Kidney (tissue), 14 donors: ENCODE data around the gene EFHD2. TPM values are rescaled to one million over a fixed set of nuclear protein-coding genes. Genes with fewer than 3 reads are reported as not detected.

Experiments used
- DNase-seq, 5 donors: peaks; one replicate each; pipeline ENCODE4 v3.0.0-alpha.2; 2013 to 2020
- FAIRE-seq: peaks from 2 replicates; lab custom pipeline; 2012; peaks lifted over from hg19 to GRCh38; lab: Jason Lieb, UNC
- H3K27ac ChIP-seq, 2 donors: one replicate each; pipeline ENCODE4 v1.7.0; 2013; ENCODE audit warnings: low read depth in 2 of 2, low read length in 2 of 2, inconsistent platforms in 1 of 2
- H3K27me3 ChIP-seq: one replicate; pipeline ENCODE4 v1.7.1; 2013; ENCODE audit warnings: low read length, inconsistent platforms; ENCODE audit not compliant: control insufficient read depth, insufficient read depth
- H3K36me3 ChIP-seq, 3 donors: one replicate each; pipeline versions ENCODE4 v1.7.0 to v1.7.1; 2013; ENCODE audit warnings: low read length in 3 of 3, control low read depth in 1 of 3, inconsistent platforms in 1 of 3; ENCODE audit not compliant: insufficient read depth in 3 of 3, control insufficient read depth in 2 of 3
- H3K4me1 ChIP-seq, 3 donors: one replicate each; pipeline versions ENCODE4 v1.7.0 to v1.7.1; 2013; ENCODE audit warnings: low read length in 3 of 3, inconsistent platforms in 1 of 3, low read depth in 1 of 3; ENCODE audit not compliant: control insufficient read depth in 2 of 3, insufficient read depth in 2 of 3
- H3K4me3 ChIP-seq, 3 donors: one replicate each; pipeline versions ENCODE4 v1.7.0 to v1.8.1; 2013; ENCODE audit warnings: low read length in 3 of 3, control low read depth in 1 of 3, inconsistent platforms in 1 of 3
- H3K9ac ChIP-seq, 3 donors: one replicate each; pipeline versions ENCODE4 v1.7.0 to v1.7.1; 2013; ENCODE audit warnings: low read length in 3 of 3, control low read depth in 1 of 3, inconsistent platforms in 1 of 3
- H3K9me3 ChIP-seq, 3 donors: one replicate each; pipeline versions ENCODE4 v1.7.0 to v1.7.1; 2013; ENCODE audit warnings: low read length in 3 of 3, control low read depth in 1 of 3, inconsistent platforms in 1 of 3; ENCODE audit not compliant: control insufficient read depth in 2 of 3, insufficient read depth in 1 of 3
- intact Hi-C: fragments of 100-400 bp; cut with DNase I; formaldehyde crosslinking; loops from one replicate; pipeline ENCODE4 v1.11.1; 2022
- polyA plus RNA-seq: library from polyadenylated mRNA; stranded (reverse); fragments of 350-450 nt; fragmentation: Illumina TruSeq; extraction: RNeasy Lipid Tissue Mini Kit (QIAGEN cat#74804); gene quantifications from one replicate; pipeline ENCODE4 v1.2.3, GENCODE V29; 2014; ENCODE audit warnings: low read depth, low replicate concordance; ENCODE audit not compliant: insufficient read depth
- total RNA-seq: library from RNA; stranded (reverse); fragmentation: NEBNext Ultra II Directional; extraction: Animal tissue kit (Norgen Biotek cat#: 25700); gene quantifications from one replicate; pipeline ENCODE4 v1.2.1, GENCODE V29; 2021
- TF ChIP-seq, protein P1 (sequence below): IDR thresholded peaks from 3 replicates; pipeline ENCODE4 v1.5.1; 2012; ENCODE audit warnings: mild to moderate bottlenecking, moderate library complexity, borderline replicate concordance; ENCODE audit not compliant: insufficient read depth; ENCODE audit errors: extremely low read depth
- donor health status: control.
- donor health status: control.
- donor health status: control.
- donor health status: control.
- donor health status: control.
- donor health status: DM: yes; HTN: yes; CAD: no.
- donor health status: Normal renal cell carcinoma (clear cell type).

Gene EFHD2
- total and polyA plus RNA-seq, 2 donors from 2014 or later, result 20.2 to 37.5 TPM

- FAIRE-seq, result no peak
- no peak for DNase-seq
- intact Hi-C loops, result no loop called here
- Histone ChIP-seq H3K4me3 (no peak overlapping the region), H3K9me3 (no peaks in the 10 kb centered on the region), H3K36me3 (no peaks in the 10 kb centered on the region), H3K27ac (no peak overlapping the region), H3K9ac (no peak overlapping the region), H3K4me1 (no peaks in the 10 kb centered on the region), H3K27me3 (no peaks in the 10 kb centered on the region)
- TF ChIP-seq, protein P1, sequence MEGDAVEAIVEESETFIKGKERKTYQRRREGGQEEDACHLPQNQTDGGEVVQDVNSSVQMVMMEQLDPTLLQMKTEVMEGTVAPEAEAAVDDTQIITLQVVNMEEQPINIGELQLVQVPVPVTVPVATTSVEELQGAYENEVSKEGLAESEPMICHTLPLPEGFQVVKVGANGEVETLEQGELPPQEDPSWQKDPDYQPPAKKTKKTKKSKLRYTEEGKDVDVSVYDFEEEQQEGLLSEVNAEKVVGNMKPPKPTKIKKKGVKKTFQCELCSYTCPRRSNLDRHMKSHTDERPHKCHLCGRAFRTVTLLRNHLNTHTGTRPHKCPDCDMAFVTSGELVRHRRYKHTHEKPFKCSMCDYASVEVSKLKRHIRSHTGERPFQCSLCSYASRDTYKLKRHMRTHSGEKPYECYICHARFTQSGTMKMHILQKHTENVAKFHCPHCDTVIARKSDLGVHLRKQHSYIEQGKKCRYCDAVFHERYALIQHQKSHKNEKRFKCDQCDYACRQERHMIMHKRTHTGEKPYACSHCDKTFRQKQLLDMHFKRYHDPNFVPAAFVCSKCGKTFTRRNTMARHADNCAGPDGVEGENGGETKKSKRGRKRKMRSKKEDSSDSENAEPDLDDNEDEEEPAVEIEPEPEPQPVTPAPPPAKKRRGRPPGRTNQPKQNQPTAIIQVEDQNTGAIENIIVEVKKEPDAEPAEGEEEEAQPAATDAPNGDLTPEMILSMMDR, result no peak
Measured at GRCh38 chr1:15383810-15384209, 25.9 kb upstream of the EFHD2 start.

- H3K27me3 ChIP-seq, result no peaks in the 10 kb centered on the region
- H3K36me3 ChIP-seq, result no peaks in the 10 kb centered on the region
- no peak for FAIRE-seq
- intact Hi-C loops, result no loop called here
- no peaks in the 10 kb centered on the region for H3K4me1 ChIP-seq
- no peak overlapping the region for H3K27ac ChIP-seq
- TF ChIP-seq, protein P1, result no peak
- H3K9me3 ChIP-seq, result no peaks in the 10 kb centered on the region
- peak overlapping the region in 1 of 3 donors; percentile 7 for H3K4me3 ChIP-seq
- DNase-seq, result peak in 1 of 5 donors; percentile 29
- no peak overlapping the region for H3K9ac ChIP-seq
Measured at GRCh38 chr1:15384301-15384901, 25.3 kb upstream of the EFHD2 start.

- DNase-seq (no peak), FAIRE-seq (no peak)
- no peak overlapping the region for H3K4me3 ChIP-seq
- H3K4me1 ChIP-seq, result no peaks in the 10 kb centered on the region
- no peak overlapping the region for H3K9ac ChIP-seq
- no peaks in the 10 kb centered on the region for H3K36me3 ChIP-seq
- H3K27me3 ChIP-seq, result no peaks in the 10 kb centered on the region
- no peak overlapping the region for H3K27ac ChIP-seq
- intact Hi-C loops, result no loop called here
- H3K9me3 ChIP-seq, result no peaks in the 10 kb centered on the region
- TF ChIP-seq, protein P1, result no peak
Measured at GRCh38 chr1:15385420-15385819, 24.3 kb upstream of the EFHD2 start.
